ENCODE measurements around the gene CKMT2.
"Not testable (repeated sequence)": the region's sequence is repeated elsewhere in the genome, so short reads cannot be mapped to it uniquely, and the experiment has no call there.

The CKMT2 gene

DNA sequence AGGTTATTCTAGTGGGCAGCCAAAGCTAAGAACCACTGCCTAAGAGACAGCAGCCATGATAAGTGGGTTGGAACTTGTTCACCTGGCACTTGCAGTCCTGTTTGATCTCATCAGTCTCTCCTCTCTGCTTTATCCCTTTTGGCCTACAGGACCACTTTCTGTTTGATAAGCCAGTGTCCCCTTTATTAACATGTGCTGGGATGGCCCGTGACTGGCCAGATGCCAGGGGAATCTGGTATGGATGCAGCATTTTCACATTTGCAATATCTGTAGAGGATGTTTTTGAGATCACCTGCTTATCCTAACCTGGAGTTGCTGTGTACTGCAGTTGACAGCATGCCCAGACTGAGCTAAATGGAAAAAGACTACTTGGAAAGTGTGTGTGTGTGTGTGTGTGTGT lies 23.6 kb downstream of the CKMT2 start:
- H3K4me3 ChIP-seq (ENCODE audit: low read depth, low read length): no peak overlapping the region
- TF ChIP-seq CTCF (IDR thresholded peaks at IDR 0.05; ENCODE audit: borderline replicate concordance, insufficient read depth, low read depth, low read length): no peak

GRCh38 chr5:81262796-81263195 lies 29.7 kb downstream of the CKMT2 start:
- not testable (repeated sequence) for H3K4me3 ChIP-seq (ENCODE audit: low read depth, low read length)

GRCh38 chr5:81265101-81265500 lies 32.0 kb downstream of the CKMT2 start:
- TF ChIP-seq CTCF (IDR thresholded peaks at IDR 0.05; ENCODE audit: borderline replicate concordance, insufficient read depth, low read depth, low read length): no peak

GRCh38 chr5:81268521-81269196 lies 35.5 kb downstream of the CKMT2 start:
- TF ChIP-seq CTCF (IDR thresholded peaks at IDR 0.05; ENCODE audit: borderline replicate concordance, insufficient read depth, low read depth, low read length): no peak
- no peak overlapping the region for H3K4me3 ChIP-seq (ENCODE audit: low read depth, low read length)

More at GRCh38 chr5:81265101-81265500, 32.0 kb downstream of the CKMT2 start:
- H3K4me3 ChIP-seq (ENCODE audit: low read depth, low read length): no peak overlapping the region

GRCh38 chr5:81269751-81270393 lies 36.8 kb downstream of the CKMT2 start:
- H3K4me3 ChIP-seq (ENCODE audit: low read depth, low read length): no peak overlapping the region
- no peak for TF ChIP-seq CTCF (IDR thresholded peaks at IDR 0.05; ENCODE audit: borderline replicate concordance, insufficient read depth, low read depth, low read length)

DNA sequence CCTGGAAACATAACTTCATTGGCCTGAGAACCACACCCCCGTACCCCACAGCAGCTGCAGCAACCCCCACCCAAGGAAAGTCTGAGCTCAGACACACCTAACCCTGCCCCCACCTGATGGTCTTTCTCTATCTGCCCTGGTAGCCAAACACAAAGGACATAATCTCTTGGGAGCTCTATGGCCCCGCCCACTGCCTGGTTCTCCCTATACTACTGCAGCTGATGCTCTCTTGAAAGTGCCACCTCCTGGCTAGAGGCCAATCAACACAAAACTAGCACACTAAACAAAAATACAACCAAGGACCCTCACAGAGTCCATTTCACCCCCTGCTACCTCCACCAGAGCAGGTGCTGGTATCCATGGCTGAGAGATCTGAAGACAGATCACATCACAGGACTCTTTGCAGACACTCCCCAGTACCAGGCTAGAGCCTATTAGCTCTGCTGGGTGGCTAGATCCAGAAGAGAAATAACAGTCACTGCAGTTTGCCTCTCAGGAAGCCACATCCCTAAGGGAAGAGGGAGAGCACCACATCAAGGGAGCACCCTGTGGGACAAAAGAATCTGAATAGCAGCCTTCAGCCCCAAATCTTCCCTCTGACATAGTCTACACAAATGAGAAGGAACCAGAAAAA lies 37.4 kb downstream of the CKMT2 start:
- not testable (repeated sequence) for H3K4me3 ChIP-seq (ENCODE audit: low read depth, low read length)

DNA sequence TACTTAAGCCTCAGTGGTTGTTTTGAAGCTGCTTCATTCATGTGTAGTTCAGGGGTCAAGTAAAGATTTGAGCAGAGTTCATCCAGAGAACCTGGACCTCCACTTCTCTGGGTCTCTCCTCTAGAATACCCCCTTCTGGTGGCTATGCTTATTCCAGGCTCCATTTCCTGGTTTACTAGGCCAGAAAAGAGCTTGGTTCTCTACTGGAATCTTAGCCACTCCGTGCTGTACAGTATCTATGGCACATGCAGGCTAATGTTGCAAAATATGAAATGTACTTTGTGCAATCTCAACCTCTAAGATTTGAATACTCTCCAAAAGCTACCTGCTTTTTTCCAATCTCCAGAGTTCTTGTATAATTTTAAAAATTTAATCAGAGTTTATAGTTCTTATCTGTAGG lies 50.9 kb downstream of the CKMT2 start:
- TF ChIP-seq CTCF (IDR thresholded peaks at IDR 0.05; ENCODE audit: borderline replicate concordance, insufficient read depth, low read depth, low read length): no peak
- H3K4me3 ChIP-seq (ENCODE audit: low read depth, low read length): no peak overlapping the region

- no peak for TF ChIP-seq CTCF (IDR thresholded peaks at IDR 0.05; ENCODE audit: borderline replicate concordance, insufficient read depth, low read depth, low read length)
- no peak overlapping the region for H3K4me3 ChIP-seq (ENCODE audit: low read depth, low read length)
These were observed 53.0 kb downstream of the CKMT2 start for GRCh38 chr5:81286059-81286617.

Measured in GM12875 (cell line).